SU-DHL-6 (cell line): ENCODE data around the gene STK32B.
"Not testable (repeated sequence)": the region's sequence is repeated elsewhere in the genome, so short reads cannot be mapped to it uniquely, and the experiment has no call there.

Experiments
- CTCF ChIP-seq: fragments of 200-600 bp; sonication (generic); IDR thresholded peaks from one replicate; pipeline ENCODE4 v1.5.1; 2017; ENCODE audit warnings: antibody characterized with exemption, mild to moderate bottlenecking, low read length, moderate library complexity; ENCODE audit not compliant: insufficient read depth, poor library complexity, severe bottlenecking
- EZH2phosphoT487 ChIP-seq: fragments of 200-600 bp; sonication (generic), shearing (Covaris generic); conservative IDR thresholded peaks from 2 replicates; pipeline ENCODE4 v1.6.1; 2018; ENCODE audit warnings: mild to moderate bottlenecking, antibody characterized with exemption, low read length, moderate library complexity, mixed read lengths

GRCh38 chr4:5443976-5444802 is 392.9 kb downstream of the STK32B start:
- not testable (repeated sequence) for TF ChIP-seq CTCF, EZH2phosphoT487
